Stimulated activated naive CD8-positive, alpha-beta T cell treated with anti-CD3 and anti-CD28 coated beads, Interleukin-15, amount 100 ng/mL, for 72 hours (primary cell): Measurements from ENCODE around the gene EGFR.

Experiments used
- ATAC-seq: fragments of 150-1000 bp; cut with Tn5 transposase; 2 replicates; pipeline ENCODE4 v1.10.0; 2021; ENCODE audit warnings: mild to moderate bottlenecking, moderate library complexity
- DNase-seq, 2 donors: peaks; one replicate each; pipeline ENCODE4 v3.0.0; 2021 to 2022
- H3K27ac Mint-ChIP-seq, 2 donors: one replicate each; pipeline ENCODE4 v1.8.0; 2022; ENCODE audit warnings: mild to moderate bottlenecking in 2 of 2, mixed read lengths in 2 of 2, moderate library complexity in 2 of 2
- H3K27me3 Mint-ChIP-seq: one replicate; pipeline ENCODE4 v1.8.0; 2022; ENCODE audit warnings: mixed read lengths
- H3K4me1 Mint-ChIP-seq: one replicate; pipeline ENCODE4 v1.8.0; 2022; ENCODE audit warnings: mild to moderate bottlenecking, mixed read lengths
- H3K4me3 Mint-ChIP-seq, 2 donors: one replicate each; pipeline ENCODE4 v1.8.0; 2022; ENCODE audit warnings: mild to moderate bottlenecking in 2 of 2, mixed read lengths in 2 of 2, moderate library complexity in 1 of 2
- H3K9me3 Mint-ChIP-seq, 2 donors: one replicate each; pipeline ENCODE4 v1.8.0; 2022; ENCODE audit warnings: mixed read lengths in 2 of 2

The EGFR gene

DNA sequence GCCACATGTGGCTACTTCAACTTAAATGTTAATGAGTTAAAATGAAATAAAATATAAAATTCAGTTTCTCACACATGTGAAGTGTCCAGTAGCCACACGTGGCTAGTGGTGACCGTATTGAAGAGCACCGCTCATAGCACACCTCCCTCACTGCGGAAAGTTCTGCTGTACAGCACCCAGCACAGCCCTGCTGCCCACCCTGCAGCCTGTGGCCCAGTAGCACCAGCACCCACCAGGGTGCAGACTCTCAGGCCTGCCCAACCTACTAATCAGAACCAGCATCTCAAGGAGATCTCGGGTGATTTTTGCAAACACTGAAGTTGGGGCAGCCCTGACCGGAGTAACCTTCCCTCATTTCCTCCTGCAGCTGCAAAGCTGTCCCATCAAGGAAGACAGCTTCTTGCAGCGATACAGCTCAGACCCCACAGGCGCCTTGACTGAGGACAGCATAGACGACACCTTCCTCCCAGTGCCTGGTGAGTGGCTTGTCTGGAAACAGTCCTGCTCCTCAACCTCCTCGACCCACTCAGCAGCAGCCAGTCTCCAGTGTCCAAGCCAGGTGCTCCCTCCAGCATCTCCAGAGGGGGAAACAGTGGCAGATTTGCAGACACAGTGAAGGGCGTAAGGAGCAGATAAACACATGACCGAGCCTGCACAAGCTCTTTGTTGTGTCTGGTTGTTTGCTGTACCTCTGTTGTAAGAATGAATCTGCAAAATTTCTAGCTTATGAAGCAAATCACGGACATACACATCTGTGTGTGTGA is 183.5 kb downstream of the EGFR start:
- no peaks in the 10 kb centered on the region for H3K4me1 Mint-ChIP-seq
- no peak overlapping the region for H3K27ac Mint-ChIP-seq
- H3K9me3 Mint-ChIP-seq: no peaks in the 10 kb centered on the region
- DNase-seq (no peak), ATAC-seq (no peak)
- H3K27me3 Mint-ChIP-seq: peaks cover 3% of the 10 kb centered on the region
- no peak overlapping the region for H3K4me3 Mint-ChIP-seq

DNA sequence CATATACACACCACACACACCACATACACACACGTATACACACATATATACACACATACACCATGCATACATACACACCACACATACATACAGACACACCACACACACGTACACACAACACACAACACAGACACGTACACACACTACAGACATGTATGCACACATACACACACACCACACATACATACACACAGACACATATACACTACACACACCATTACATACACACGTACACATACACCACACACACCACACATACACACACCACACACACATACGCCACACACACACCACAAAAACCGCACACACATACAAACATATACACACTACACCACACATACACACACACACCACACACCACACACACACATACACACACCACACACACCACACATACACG is 184.5 kb downstream of the EGFR start:
- H3K27ac Mint-ChIP-seq: no peak overlapping the region
- no peaks in the 10 kb centered on the region for H3K4me1 Mint-ChIP-seq
- no peaks in the 10 kb centered on the region for H3K27me3 Mint-ChIP-seq
- H3K4me3 Mint-ChIP-seq: no peak overlapping the region
- H3K9me3 Mint-ChIP-seq: no peaks in the 10 kb centered on the region
- ATAC-seq (no peak), DNase-seq (no peak)

DNA sequence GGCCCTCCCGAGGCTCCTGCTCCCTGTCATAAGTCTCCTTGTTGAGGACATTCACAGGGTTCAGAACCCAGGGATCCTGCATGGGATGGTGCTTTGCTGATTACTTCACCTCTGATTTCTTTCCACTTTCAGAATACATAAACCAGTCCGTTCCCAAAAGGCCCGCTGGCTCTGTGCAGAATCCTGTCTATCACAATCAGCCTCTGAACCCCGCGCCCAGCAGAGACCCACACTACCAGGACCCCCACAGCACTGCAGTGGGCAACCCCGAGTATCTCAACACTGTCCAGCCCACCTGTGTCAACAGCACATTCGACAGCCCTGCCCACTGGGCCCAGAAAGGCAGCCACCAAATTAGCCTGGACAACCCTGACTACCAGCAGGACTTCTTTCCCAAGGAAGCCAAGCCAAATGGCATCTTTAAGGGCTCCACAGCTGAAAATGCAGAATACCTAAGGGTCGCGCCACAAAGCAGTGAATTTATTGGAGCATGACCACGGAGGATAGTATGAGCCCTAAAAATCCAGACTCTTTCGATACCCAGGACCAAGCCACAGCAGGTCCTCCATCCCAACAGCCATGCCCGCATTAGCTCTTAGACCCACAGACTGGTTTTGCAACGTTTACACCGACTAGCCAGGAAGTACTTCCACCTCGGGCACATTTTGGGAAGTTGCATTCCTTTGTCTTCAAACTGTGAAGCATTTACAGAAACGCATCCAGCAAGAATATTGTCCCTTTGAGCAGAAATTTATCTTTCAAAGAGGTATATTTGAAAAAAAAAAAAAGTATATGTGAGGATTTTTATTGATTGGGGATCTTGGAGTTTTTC is 186.5 kb downstream of the EGFR start:
- no peak for ATAC-seq
- H3K4me1 Mint-ChIP-seq: no peaks in the 10 kb centered on the region
- no peak for DNase-seq
- H3K4me3 Mint-ChIP-seq: no peak overlapping the region
- H3K27ac Mint-ChIP-seq: no peak overlapping the region
- no peaks in the 10 kb centered on the region for H3K9me3 Mint-ChIP-seq
- H3K27me3 Mint-ChIP-seq: no peaks in the 10 kb centered on the region

DNA sequence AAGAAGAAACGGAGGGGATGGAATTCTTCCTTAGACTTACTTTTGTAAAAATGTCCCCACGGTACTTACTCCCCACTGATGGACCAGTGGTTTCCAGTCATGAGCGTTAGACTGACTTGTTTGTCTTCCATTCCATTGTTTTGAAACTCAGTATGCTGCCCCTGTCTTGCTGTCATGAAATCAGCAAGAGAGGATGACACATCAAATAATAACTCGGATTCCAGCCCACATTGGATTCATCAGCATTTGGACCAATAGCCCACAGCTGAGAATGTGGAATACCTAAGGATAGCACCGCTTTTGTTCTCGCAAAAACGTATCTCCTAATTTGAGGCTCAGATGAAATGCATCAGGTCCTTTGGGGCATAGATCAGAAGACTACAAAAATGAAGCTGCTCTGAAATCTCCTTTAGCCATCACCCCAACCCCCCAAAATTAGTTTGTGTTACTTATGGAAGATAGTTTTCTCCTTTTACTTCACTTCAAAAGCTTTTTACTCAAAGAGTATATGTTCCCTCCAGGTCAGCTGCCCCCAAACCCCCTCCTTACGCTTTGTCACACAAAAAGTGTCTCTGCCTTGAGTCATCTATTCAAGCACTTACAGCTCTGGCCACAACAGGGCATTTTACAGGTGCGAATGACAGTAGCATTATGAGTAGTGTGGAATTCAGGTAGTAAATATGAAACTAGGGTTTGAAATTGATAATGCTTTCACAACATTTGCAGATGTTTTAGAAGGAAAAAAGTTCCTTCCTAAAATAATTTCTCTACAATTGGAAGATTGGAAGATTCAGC is 187.6 kb downstream of the EGFR start:
- Mint-ChIP-seq H3K4me1 (no peaks in the 10 kb centered on the region), H3K4me3 (no peak overlapping the region), H3K9me3 (no peaks in the 10 kb centered on the region), H3K27me3 (peaks cover 1% of the 10 kb centered on the region), H3K27ac (no peak overlapping the region)
- ATAC-seq (peak; percentile 58), DNase-seq (no peak)

DNA sequence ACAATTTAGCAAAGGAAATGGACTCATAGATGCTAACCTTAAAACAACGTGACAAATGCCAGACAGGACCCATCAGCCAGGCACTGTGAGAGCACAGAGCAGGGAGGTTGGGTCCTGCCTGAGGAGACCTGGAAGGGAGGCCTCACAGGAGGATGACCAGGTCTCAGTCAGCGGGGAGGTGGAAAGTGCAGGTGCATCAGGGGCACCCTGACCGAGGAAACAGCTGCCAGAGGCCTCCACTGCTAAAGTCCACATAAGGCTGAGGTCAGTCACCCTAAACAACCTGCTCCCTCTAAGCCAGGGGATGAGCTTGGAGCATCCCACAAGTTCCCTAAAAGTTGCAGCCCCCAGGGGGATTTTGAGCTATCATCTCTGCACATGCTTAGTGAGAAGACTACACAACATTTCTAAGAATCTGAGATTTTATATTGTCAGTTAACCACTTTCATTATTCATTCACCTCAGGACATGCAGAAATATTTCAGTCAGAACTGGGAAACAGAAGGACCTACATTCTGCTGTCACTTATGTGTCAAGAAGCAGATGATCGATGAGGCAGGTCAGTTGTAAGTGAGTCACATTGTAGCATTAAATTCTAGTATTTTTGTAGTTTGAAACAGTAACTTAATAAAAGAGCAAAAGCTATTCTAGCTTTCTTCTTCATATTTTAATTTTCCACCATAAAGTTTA is 188.8 kb downstream of the EGFR start:
- no peaks in the 10 kb centered on the region for H3K9me3 Mint-ChIP-seq
- H3K27ac Mint-ChIP-seq: no peak overlapping the region
- peaks cover 13% of the 10 kb centered on the region for H3K27me3 Mint-ChIP-seq
- ATAC-seq: peak; percentile 16
- no peak overlapping the region for H3K4me3 Mint-ChIP-seq
- H3K4me1 Mint-ChIP-seq: no peaks in the 10 kb centered on the region
- no peak for DNase-seq

DNA sequence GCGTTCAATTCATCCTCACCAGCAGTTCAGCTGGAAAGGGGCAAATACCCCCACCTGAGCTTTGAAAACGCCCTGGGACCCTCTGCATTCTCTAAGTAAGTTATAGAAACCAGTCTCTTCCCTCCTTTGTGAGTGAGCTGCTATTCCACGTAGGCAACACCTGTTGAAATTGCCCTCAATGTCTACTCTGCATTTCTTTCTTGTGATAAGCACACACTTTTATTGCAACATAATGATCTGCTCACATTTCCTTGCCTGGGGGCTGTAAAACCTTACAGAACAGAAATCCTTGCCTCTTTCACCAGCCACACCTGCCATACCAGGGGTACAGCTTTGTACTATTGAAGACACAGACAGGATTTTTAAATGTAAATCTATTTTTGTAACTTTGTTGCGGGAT is 190.5 kb downstream of the EGFR start:
- no peak overlapping the region for H3K4me3 Mint-ChIP-seq
- H3K27me3 Mint-ChIP-seq: peaks cover 16% of the 10 kb centered on the region
- no peaks in the 10 kb centered on the region for H3K9me3 Mint-ChIP-seq
- H3K4me1 Mint-ChIP-seq: no peaks in the 10 kb centered on the region
- no peak for DNase-seq
- ATAC-seq: no peak
- no peak overlapping the region for H3K27ac Mint-ChIP-seq

DNA sequence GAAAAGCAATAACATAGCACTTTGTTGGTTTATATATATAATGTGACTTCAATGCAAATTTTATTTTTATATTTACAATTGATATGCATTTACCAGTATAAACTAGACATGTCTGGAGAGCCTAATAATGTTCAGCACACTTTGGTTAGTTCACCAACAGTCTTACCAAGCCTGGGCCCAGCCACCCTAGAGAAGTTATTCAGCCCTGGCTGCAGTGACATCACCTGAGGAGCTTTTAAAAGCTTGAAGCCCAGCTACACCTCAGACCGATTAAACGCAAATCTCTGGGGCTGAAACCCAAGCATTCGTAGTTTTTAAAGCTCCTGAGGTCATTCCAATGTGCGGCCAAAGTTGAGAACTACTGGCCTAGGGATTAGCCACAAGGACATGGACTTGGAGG is 191.4 kb downstream of the EGFR start:
- no peaks in the 10 kb centered on the region for H3K4me1 Mint-ChIP-seq
- H3K4me3 Mint-ChIP-seq: no peak overlapping the region
- ATAC-seq (no peak), DNase-seq (no peak)
- no peaks in the 10 kb centered on the region for H3K9me3 Mint-ChIP-seq
- peaks cover 16% of the 10 kb centered on the region for H3K27me3 Mint-ChIP-seq
- no peak overlapping the region for H3K27ac Mint-ChIP-seq

DNA sequence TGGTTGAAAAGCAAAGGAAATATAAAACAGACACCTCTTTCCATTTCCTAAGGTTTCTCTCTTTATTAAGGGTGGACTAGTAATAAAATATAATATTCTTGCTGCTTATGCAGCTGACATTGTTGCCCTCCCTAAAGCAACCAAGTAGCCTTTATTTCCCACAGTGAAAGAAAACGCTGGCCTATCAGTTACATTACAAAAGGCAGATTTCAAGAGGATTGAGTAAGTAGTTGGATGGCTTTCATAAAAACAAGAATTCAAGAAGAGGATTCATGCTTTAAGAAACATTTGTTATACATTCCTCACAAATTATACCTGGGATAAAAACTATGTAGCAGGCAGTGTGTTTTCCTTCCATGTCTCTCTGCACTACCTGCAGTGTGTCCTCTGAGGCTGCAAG is 191.9 kb downstream of the EGFR start:
- Mint-ChIP-seq H3K4me3 (no peak overlapping the region), H3K27me3 (peaks cover 16% of the 10 kb centered on the region), H3K9me3 (no peaks in the 10 kb centered on the region), H3K27ac (no peak overlapping the region), H3K4me1 (no peaks in the 10 kb centered on the region)
- ATAC-seq (no peak), DNase-seq (no peak)

DNA sequence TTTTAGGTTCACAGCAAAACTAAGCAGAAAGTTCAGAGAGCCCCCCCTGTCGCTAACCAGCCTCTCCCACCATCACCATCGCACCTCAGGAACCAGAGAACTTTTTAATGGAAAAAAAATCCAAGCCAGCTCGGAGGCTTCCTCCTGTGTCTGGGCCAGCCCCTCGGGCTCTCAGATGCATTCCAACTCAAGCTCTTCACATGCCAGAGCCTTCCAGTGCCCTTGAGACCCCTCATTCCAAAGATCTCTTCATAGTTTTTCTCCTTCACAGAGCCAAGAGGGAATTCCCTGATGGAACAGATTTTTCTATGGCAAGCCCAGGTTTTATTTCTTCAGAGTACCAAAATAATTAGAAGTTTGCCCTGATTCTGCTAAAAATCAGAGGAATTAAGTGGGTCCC is 192.9 kb downstream of the EGFR start:
- no peaks in the 10 kb centered on the region for H3K9me3 Mint-ChIP-seq
- no peak overlapping the region for H3K4me3 Mint-ChIP-seq
- no peaks in the 10 kb centered on the region for H3K4me1 Mint-ChIP-seq
- ATAC-seq (no peak), DNase-seq (no peak)
- H3K27me3 Mint-ChIP-seq: peaks cover 16% of the 10 kb centered on the region
- no peak overlapping the region for H3K27ac Mint-ChIP-seq

DNA sequence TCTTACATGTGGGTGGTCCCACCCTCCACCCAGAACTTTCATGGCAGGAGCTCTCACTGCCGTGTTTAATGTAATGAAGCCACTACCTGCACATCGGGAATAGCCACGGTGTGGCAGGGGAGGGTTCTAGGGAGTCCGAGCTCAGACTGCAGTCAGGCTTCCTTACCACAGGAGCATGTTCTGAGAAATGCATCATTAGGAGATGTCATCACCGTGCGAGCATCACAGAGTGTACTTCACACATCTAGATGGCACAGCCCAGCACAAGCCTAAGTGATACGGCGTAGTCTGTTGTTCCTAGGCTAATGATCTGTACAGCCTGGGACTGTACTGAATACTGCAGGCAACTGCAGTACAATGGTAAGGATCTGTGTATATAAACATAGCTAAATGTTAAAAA is 193.4 kb downstream of the EGFR start:
- DNase-seq (no peak), ATAC-seq (peak; percentile 36)
- H3K27me3 Mint-ChIP-seq: peaks cover 16% of the 10 kb centered on the region
- H3K9me3 Mint-ChIP-seq: no peaks in the 10 kb centered on the region
- H3K4me3 Mint-ChIP-seq: no peak overlapping the region
- no peak overlapping the region for H3K27ac Mint-ChIP-seq
- H3K4me1 Mint-ChIP-seq: no peaks in the 10 kb centered on the region

DNA sequence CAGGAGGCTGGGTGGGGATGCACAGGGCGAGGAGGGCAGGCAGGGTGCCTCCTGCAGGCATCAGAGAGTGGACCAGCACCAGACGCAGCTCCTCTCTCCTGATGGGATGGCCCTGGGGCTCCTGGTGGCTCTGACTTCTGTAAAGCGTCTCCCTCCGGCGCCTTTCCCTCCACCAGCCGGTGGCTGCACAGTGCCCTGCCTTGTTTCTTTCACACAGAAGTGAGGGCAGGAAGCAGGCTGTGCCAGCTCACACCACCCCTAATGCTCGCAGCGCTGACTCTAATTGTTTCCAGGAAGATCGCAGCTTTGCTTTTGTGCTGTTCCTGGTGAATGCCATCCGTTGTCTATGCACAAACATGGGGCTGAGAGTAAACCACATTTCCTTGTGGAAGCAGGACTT is 194.0 kb downstream of the EGFR start:
- DNase-seq (no peak), ATAC-seq (no peak)
- Mint-ChIP-seq H3K27me3 (peaks cover 16% of the 10 kb centered on the region), H3K4me3 (no peak overlapping the region), H3K9me3 (no peaks in the 10 kb centered on the region), H3K4me1 (no peaks in the 10 kb centered on the region), H3K27ac (no peak overlapping the region)

DNA sequence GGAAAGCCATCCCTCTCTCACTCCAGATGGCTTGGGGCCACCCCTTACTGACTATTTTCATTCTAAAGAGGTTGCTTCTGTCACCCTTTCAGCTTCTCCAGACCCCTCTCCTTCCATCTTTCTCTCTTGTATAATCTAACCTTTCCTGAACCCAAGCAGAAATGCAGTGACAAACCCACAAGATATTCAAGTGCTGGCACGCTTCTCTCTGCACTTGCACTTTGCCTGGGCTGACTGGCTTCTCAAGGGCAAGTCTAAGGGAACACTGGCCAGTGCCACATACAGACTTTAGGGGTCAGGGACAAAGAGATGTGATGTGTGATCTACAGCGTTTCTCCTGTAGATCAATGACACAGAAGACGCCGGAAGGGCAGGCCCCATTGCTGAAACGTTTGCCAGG is 195.9 kb downstream of the EGFR start:
- no peak for ATAC-seq
- Mint-ChIP-seq H3K4me1 (no peaks in the 10 kb centered on the region), H3K4me3 (no peak overlapping the region), H3K9me3 (no peaks in the 10 kb centered on the region), H3K27me3 (peaks cover 16% of the 10 kb centered on the region), H3K27ac (no peak overlapping the region)
- DNase-seq: no peak

DNA sequence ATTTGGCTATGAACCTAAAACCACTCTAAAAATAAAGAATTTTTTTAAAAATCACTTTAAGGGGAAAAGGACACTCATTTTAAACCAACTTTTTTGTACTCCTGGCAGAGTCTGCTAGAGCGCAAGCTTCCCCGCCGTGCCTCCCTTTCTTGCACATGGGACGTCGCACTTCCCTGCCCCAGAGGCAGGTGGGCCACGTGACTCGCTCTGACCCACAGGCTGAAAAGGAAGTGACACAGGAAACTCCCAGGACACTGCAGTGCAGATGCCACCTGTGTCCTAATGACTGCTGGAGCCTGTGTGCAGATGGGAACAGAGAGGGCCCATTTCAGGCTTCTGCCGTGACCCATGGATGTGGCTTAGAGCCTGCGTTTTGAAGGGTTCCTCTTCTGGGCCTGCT is 204.2 kb downstream of the EGFR start:
- H3K27me3 Mint-ChIP-seq: peaks cover 13% of the 10 kb centered on the region
- no peak overlapping the region for H3K27ac Mint-ChIP-seq
- H3K4me1 Mint-ChIP-seq: no peaks in the 10 kb centered on the region
- H3K9me3 Mint-ChIP-seq: peaks cover 0 to 5% of the 10 kb centered on the region in 2 donors
- ATAC-seq: no peak
- no peak for DNase-seq
- H3K4me3 Mint-ChIP-seq: no peak overlapping the region

DNA sequence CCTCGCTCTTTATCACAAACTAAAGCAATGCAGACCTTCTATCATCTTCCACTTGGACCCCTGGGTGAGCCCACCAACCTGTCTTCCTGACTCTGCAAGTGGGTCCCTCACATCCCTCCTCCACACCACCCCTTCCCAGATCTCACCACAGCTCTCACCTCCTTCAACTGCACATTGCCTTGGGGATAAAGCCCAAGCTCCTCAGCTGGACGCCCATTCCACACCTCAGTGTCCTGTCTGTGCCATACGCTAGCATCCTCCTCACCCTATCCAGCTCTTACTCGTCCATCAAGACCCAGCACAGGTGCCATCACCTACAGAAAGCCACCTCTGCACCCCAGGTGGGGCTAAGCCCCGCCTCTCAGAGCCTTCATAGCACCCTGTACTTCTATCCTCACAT is 205.3 kb downstream of the EGFR start:
- Mint-ChIP-seq H3K27ac (no peak overlapping the region), H3K27me3 (peaks cover 23% of the 10 kb centered on the region), H3K9me3 (peaks cover 10 to 14% of the 10 kb centered on the region in 2 donors), H3K4me1 (no peaks in the 10 kb centered on the region), H3K4me3 (no peak overlapping the region)
- ATAC-seq (no peak), DNase-seq (no peak)

DNA sequence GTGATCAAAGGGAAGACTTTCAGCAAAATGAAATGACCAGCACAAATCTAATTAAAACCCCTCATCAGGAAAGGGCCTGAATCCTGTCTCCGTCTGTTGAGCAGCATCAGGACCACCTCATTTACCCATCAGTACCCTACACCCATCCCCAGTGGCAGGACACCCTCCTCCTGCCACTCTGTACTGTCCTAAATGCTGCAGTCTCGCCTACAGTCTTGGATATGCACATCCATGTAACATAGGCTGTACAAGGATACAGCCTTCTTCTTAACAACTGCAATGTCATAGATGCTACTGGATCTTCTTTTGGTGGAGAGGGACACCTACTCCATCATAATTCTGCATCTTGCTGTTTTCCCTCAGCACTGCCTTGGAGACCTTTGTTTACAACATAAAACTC is 206.0 kb downstream of the EGFR start:
- Mint-ChIP-seq H3K9me3 (peaks cover 16 to 17% of the 10 kb centered on the region in 2 donors), H3K4me3 (no peak overlapping the region), H3K27me3 (peaks cover 26% of the 10 kb centered on the region), H3K27ac (no peak overlapping the region), H3K4me1 (no peaks in the 10 kb centered on the region)
- ATAC-seq (no peak), DNase-seq (no peak)
